GM18498 (cell line): Measurements from ENCODE around the gene CCNJL.
A peak's percentile ranks its signal among the peaks of the same experiment; 100 is the strongest.
"Not testable (repeated sequence)": the region's sequence is repeated elsewhere in the genome, so short reads cannot be mapped to it uniquely, and the experiment has no call there.

Source experiments
- ATAC-seq: cut with Tn5 transposase; IDR thresholded peaks from one replicate; pipeline ENCODE4 v1.9.1; 2021; ENCODE audit warnings: mild to moderate bottlenecking, moderate library complexity; ENCODE audit not compliant: unreplicated experiment

CCNJL gene, protein sequence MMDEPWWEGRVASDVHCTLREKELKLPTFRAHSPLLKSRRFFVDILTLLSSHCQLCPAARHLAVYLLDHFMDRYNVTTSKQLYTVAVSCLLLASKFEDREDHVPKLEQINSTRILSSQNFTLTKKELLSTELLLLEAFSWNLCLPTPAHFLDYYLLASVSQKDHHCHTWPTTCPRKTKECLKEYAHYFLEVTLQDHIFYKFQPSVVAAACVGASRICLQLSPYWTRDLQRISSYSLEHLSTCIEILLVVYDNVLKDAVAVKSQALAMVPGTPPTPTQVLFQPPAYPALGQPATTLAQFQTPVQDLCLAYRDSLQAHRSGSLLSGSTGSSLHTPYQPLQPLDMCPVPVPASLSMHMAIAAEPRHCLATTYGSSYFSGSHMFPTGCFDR

GRCh38 chr5:160312134-160312959, at the start of gene CCNJL:
Gene CCNJL, minus strand, starts transcription at chr5:160312564. Its CDS starts 641 bp downstream, at chr5:160311923.
- peak; percentile 62 for ATAC-seq

DNA sequence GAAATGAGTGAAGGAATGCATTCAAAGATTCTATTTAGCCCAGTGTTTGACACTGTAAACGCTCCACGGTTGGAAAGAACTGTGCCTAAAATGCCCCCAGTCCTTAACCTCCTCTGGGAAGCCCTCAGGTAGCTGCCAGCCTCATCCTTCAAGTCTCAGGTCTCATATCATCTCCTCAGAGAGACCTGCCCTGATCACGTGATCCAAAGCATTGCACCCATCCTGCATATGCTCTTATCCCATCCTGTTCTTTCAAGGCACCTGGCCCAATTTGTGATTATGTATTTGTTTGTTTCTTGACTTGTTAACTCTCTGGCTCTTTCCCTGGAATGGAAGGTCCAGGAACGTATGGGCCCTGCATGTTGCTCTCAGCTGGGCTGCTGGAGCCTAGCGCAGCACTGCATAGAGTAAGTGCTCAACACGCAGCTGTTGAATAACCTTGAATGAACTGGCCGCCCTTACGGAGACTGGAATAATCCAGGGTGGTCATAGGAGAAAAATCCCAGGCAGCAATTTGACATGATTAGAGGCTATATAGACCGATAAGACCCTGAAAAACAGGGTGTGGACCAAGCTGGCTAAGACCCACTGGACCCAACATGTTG, 49.4 kb upstream of the CCNJL start:
- no peak for ATAC-seq

DNA sequence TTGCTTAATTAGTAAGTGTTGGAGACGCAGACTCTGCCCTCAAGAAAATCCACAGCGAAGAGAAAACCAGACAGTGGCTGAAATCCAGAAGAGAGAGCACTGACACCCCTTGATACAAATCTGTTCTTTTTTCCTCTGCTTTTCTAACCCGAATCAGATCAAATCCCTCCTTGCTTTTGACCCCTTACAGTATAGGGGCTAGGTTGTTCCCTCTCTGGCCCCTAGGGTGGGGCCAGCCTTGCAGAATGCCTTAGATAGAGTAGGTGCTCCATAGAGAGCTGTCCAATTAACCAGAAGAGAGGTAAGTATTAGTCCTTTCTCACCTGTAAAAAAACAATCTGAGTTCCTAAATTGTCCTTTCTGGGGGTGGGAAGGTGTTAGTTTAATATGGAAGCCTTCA, 47.9 kb upstream of the CCNJL start:
- ATAC-seq = no peak

DNA sequence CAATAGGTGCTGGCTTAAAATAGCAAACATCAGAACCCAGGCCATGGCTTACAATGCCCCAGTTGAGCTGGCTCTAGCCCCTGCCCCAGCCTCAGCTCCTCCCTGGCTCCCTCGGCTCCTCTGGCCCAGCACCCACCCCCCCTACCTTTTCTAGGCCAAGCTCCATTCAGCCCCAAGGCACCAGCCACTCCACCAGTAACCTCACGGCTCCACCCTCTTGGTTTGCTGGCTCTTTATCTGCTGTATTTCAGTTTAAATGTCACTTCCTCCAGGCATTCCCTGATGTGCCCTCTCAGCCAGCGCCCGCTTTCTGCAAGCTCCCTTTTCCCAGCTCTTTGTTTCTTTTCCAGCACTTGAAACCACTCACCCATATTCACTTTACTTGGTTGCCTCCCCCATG, 47.5 kb upstream of the CCNJL start:
- ATAC-seq = no peak

- no peak for ATAC-seq
Observed at GRCh38 chr5:160359242-160359641, 46.9 kb upstream of the CCNJL start.

DNA sequence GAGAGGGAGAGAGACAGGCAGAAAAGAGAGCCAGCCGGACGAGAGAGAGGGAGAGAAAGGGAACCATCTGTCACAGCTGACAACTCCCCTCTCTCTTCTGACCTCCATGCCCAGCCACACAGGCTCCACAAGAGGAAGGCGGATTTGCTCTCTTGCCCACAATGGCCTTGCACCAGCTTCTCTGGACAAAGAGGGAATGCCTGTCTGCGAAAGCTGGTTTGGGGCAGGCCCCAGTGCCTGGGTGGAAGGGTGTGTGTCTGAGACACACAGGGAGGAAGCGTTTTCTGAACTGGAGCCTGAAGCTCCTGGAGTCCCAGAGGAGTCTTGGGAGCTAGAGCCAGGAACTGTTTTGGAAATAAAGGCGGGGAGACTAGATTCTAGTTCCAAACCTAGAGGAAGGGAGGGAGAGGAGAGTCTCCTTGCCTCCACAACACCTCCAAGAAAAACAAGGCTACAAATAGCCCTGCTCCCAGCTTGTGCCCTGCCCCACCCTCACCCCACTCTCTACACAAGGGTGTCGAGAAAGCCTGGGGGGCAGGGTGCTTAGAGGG, 45.6 kb upstream of the CCNJL start:
- no peak for ATAC-seq

- no peak for ATAC-seq
Observed at GRCh38 chr5:160357394-160357793, 45.0 kb upstream of the CCNJL start.

DNA sequence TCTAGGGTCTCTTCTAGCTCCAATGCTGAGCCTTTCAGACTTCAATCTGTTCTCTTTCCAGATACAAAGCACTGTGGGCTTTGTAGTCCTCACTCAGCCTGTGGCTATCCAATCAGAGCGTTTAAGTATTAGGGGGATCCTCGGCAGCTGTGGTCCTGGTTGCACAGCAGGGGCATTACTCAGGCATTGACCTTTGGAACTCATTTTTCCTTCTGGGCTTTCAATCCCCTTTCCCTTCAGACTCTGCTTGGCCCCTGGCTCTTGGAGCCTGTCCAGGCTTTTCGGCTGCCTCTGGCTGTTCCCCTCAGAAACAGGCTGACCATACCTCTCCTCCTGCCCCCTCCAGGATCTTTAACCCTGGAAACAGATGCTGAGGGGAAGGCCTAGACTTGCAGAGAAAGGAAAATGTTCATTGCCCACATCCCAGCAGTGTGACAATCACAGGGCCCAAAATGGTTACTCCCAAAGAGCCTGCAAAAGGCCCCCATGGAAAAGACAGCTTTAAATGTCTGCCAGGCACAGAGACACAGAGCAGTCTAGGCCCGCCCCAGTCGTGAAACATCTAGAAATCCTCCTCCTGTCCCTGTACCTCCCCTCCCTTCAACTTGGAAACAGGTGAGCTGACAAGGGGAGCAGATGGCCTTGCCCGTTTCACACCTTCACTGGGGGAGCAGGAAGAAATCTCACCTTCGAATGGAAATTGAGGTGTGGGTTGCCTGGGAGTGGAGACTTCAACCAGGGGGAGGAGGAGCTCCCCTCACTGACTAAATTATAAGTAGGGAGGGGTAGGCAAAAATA, 44.4 kb upstream of the CCNJL start:
- ATAC-seq = no peak

DNA sequence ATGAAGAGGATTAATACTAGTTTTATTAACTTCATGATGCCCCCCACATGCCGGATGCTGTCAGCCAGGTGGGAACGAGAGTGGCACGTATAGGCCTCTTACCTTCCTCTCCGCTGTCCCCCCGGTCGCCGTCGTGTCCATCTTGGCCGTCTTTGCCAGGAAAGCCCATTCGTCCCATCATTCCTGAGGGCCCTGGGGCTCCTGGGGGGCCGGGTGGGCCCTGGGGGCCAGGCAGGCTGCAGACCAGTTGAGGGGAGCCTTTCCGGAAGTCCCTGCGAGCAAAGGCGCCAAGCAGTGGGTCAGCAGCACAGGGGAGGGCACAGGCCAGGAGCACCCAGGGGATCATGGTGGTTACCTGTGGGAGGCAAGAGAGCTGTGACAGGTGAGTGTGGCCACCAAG, 42.3 kb upstream of the CCNJL start:
- ATAC-seq = no peak

GRCh38 chr5:160353379-160353778, 41.0 kb upstream of the CCNJL start:
- no peak for ATAC-seq

DNA sequence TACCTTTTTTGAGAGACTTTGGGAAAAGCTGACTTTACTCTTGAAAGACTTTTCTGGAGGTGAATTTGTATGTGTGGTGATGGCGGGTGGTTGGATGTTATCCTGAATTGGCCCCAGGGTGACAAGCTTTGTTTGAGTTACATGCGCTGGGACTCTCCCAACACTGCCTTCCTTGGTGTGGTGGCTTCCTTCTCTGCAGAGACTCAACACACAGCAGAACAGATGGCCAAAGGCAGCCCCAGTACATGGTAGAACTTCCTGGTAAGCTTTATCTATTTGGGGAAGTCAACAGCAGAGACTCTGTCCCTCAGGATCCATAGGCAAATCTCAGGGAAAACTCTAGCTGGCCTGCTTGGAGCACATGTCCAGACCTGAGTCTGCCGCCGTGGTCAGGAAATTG, 39.9 kb upstream of the CCNJL start:
- ATAC-seq = no peak

GRCh38 chr5:160349935-160350303, 37.6 kb upstream of the CCNJL start:
- ATAC-seq = no peak

GRCh38 chr5:160349249-160349934, 37.0 kb upstream of the CCNJL start:
- no peak for ATAC-seq

DNA sequence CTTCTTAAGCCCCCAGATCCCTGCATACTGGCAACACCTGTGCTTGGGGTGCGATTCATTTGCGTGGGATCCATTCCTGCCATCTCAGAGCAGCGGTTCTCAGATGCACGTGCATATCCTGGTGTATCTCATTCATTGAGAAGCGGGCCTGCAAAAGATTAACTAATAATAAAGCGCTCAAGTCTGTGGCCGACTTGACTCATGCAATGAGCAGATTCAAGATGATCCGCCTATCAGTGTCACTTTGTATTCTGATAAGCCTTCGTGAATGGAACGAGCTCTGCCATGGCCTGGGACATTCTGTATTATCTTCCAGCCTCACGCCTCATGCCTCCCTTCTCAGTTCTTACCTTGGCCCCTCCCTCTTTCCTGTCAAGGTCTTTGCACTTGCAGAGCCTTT, 35.7 kb upstream of the CCNJL start:
- ATAC-seq = no peak

DNA sequence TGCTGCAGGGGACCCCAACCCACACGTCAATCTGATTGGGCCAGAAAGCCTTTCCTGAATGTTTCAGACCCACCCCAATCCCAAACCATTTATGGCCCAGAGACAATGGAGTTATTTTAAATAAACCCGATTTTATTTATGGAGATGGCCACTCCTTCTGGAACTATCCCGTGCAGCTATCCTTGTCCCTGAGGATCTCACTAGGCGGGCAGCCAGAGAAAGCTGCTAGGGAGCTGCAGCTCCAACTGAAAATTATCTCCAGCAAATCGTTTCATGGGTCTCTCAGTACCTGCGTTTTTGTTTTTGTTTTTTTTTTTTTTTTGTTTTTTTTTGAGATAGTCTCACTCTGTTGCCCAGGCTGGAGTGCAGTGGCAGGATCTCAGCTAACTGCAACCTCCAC, 35.1 kb upstream of the CCNJL start:
- no peak for ATAC-seq

GRCh38 chr5:160342413-160342941, 30.1 kb upstream of the CCNJL start:
- ATAC-seq = no peak

- ATAC-seq = no peak
Observed at GRCh38 chr5:160341309-160341870, 29.0 kb upstream of the CCNJL start.

GRCh38 chr5:160340513-160340912, 28.1 kb upstream of the CCNJL start:
- ATAC-seq = not testable (repeated sequence)

DNA sequence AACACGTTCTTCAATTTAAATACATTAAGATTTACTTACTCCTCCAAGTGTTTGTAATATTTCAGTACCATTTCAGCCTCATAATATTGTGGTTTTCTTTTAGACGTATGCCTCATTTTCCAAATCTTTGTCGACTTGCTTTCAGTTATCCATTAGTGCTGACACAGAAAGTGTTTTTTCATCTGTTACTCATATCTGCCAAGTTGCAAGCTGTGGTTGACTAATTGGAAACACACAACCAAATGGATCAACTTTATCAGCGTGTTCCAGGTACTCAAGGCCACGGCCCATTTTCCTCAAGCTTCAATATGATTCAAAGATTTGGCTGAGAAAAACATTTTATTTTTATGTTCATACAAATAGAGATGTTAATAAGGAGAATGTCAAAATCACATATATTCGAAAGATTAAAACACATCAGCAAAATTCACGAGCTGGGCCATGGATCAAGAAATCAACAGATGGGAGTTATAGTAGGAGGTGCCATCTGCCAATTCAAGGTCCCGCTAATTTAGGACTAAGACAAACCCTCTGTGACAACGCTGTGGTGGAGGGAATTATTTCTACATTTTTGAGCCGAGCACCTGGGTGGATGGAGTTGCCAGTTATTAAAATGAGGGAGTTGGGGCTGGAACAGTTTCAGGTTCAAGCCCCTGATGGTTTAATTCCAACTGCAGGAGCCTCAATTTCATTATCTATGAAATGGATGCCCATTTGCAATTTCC, 27.2 kb upstream of the CCNJL start:
- no peak for ATAC-seq
